HG02943 (cell line): Measurements from ENCODE around the gene BTD.

ENCODE experiments used
- ATAC-seq: cut with Tn5 transposase; IDR thresholded peaks from one replicate; pipeline ENCODE4 v1.9.1; 2021; ENCODE audit warnings: mild to moderate bottlenecking, low read depth, moderate library complexity; ENCODE audit not compliant: unreplicated experiment

The BTD gene

DNA sequence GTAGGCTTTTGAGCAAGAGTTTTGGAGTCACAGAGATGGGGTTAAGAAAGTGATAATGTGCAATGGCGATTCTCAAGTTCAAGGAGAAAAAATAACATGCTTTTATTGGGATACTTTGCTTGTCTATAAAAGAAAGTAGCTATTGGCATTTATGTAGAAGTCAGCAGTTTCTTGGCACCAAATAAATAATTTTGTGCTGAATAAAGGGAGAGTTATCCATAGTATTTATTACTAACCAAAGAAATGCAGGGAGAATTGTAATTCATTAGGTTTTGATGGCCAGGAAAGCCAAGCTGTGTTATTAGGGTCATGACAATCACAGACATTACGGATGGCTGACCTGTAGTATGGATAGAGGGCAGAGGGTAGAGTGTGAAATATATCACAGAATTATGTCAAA is 33.1 kb downstream of the BTD start:
- ATAC-seq = no peak

DNA sequence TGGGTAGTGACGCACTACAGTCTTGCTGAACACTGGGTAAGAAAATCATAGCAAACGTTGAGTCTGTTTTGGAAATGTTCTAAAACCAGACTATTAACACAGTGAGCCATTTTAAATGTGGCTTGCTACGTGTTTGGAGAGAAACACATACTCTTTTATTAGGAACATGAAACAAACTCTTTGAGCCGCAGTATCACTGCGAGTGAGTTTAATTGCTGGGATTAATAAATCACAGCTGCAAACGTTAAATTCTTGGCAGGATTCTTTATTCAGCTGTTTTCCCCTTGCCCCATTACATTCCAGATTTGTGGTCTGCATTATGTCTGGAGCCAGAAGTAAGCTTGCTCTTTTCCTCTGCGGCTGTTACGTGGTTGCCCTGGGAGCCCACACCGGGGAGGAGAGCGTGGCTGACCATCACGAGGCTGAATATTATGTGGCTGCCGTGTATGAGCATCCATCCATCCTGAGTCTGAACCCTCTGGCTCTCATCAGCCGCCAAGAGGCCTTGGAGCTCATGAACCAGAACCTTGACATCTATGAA is 33.6 kb downstream of the BTD start:
- ATAC-seq = no peak

- no peak for ATAC-seq
Observed at GRCh38 chr3:15636028-15636709, 34.6 kb downstream of the BTD start.

DNA sequence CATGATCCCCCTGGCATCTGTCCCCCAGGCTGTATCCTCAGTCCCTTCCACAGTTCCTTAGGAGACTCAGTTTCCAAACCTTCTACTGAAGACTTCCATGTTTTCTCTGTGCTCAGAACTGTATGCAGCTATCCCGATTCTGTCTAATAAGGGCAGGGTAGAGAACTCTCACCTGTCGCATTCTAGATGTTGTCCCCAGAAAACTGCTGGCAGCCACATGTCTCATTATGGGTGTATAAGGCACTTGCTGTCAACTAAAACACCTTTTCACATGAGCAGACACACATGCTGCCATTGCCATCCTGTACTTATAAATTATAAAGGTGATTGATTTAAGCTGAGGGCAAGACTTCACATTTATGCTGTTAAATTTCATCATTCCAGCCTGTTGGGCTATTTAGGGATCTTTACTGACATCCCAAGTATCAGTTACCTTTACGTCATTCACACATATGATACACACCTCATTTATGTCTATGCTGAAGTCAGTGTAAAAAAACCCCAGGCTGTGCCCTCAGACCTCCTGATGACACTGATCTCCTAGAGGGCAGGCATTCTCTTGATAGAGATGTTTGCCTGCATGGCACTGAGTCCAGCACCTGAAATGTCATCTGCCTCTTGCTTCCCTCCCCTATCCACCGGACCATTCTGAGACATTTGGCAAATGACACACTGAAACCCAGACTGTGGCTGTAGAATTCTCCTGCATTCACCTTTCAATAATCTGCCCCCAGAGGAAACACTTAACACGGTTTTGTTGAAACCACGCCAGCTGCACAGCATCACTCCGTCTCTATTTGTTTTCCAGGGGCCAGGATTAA is 35.8 kb downstream of the BTD start:
- ATAC-seq = no peak

DNA sequence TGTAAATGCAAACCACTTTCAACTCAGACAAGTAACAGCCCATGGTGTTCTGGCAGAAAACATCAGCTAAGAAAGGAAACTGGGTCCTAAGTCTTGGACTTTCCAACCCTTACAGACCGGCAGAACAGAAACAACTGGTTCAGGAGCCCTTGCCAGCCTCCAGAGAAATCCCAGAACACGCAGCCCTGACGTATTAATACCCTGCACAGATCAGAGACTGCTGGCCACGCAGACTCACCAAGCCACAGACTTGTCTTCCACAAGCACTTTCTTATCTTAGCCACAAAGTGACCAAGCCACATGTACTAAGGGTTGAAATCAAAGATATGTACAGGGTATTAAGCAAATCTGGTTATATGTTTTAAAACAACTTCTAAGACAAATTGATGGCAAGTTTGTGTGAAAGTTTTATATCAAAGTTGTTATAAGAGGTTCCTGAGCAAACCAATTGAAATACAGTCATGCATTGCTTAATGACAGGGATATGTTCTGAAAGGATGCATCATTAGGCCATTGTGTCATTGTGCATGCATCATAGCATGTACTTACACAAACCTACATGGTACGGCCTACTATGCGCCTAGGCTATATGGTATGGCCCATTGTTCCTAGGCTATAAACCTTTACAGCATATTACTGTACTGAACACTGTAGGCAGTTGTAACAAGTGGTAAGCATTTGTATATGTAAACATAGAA is 36.8 kb downstream of the BTD start:
- ATAC-seq = no peak

DNA sequence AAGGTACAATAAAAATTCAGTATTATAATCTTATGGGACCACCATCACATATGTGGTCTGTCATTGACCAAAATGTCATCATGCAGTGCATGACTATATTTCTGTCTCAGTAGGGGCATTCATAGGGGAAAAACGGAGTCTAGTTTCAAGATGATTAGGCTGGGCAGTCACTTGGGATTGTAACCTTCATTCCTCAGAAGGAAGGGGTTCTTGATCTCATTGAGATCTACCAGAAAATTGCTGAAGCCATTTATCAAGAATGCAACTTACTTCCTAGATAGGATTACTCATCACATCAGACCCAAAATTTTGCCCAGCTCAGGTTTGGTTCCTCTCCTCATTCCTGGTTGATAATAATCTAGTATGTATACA is 37.3 kb downstream of the BTD start:
- ATAC-seq = no peak

DNA sequence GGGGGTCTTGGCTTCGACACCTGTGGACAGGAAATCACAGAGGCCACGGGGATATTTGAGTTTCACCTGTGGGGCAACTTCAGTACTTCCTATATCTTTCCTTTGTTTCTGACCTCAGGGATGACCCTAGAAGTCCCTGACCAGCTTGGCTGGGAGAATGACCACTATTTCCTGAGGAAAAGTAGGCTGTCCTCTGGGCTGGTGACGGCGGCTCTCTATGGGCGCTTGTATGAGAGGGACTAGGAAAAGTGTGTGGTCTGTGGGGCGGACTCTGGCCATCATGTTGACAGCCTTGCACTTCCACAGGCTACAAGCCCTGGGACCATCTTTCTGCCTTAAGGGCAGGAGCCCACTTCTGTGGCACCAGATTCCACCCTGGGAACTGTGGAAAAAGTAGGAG is 43.7 kb downstream of the BTD start:
- no peak for ATAC-seq

DNA sequence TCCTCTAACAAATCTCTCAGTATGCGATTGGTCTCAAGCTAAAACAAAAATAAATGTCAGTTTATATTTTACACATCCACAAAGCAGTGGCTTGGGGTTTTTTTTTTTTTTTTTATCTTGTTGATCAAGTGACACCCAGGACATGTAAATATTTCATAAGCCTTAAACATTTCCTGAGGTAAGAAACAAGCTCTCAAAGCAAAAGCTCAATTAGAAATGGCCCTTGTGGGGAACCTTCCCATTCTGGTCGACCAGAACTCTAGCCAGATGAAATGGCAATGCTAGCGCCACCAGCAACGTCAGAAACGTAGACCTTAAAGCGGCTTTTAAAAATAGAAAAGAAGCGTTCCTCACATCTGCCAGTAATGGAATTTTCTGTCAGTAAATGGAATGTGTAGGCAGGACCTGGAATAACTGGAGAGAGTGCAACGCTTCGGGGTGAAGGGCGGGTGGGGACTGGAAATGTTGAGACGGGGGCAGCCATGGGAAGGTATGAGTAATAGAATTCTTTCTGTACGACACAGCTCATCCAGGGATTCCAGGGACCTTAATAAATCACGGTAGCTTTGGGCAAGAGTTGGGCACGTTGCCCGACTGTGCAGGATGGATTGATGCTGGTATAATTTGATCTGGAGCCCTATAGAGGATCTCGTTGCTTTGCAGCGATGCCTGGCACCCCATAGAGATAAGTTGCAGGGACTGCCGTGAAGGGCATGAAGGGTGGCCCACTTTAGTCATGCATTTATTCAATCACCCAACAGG is 44.4 kb downstream of the BTD start:
- ATAC-seq = no peak

GRCh38 chr3:15646851-15647511 is 45.4 kb downstream of the BTD start:
- peak; percentile 23 for ATAC-seq

DNA sequence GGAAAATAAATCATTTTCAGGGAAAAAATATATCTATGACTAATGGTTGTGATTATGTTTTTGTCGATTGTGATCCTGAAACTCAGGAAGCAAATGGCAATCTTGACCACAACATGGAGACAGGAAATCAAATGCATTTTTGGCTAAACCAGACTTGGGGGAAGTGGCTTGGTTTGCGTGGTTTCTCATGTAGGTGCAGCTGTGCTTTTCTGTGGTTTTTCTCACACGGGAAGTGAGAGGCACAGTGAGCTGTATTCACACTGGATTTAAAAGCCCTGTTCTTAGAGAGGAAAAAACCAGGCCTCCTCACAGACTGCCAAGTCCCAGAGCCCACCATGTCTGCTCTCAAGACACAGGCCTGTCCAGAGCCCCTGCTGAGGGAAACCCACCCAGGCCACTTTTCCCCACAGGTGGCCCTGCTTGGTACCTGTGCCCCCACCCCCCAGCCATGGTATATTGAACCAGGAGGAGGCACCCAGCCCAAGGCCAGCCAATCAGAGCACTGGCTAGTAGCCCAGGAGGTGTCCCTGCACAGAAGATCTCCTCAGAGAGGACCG is 46.1 kb downstream of the BTD start:
- peak; percentile 92 for ATAC-seq

GRCh38 chr3:15649341-15649740 is 47.8 kb downstream of the BTD start:
- ATAC-seq = no peak

GRCh38 chr3:15649858-15650257 is 48.3 kb downstream of the BTD start:
- no peak for ATAC-seq

DNA sequence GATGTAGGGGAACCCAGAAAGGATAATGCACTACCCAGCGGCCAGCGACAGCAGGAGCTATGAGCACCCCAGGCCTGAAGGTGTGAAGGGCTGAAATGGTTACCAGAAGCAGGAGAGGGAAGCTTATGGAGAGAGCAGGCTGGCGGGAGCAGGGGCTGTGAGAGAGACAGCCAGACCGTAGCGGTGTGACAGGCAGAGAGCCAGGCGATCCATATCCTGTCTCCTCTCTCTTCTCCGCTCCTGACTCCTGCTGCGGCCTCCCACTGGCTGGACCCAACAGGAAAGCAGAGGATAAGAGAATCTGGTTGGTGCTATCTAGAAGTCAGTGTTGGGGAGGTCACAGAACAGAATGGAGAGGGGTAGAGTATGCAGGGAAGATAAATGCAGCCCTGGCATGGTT is 49.9 kb downstream of the BTD start:
- no peak for ATAC-seq

DNA sequence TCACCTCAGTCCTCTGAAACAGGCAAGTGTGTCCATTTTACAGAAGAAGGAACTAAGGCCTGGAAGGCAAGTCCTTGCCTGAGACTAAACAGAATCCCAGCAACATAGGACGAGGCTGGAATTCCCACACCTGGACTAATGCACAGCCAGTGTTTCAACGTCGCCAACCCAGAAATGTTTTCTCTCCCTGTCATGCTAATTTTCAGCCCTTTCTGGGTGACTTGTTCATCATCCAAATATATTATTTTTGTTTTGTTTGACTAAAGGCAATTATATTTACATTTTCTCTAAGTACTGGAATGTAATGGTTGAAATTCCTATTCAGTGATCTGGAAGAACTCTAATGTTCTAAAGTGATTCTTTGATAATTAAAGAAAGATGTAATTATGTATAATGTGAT is 51.8 kb downstream of the BTD start:
- ATAC-seq = no peak

DNA sequence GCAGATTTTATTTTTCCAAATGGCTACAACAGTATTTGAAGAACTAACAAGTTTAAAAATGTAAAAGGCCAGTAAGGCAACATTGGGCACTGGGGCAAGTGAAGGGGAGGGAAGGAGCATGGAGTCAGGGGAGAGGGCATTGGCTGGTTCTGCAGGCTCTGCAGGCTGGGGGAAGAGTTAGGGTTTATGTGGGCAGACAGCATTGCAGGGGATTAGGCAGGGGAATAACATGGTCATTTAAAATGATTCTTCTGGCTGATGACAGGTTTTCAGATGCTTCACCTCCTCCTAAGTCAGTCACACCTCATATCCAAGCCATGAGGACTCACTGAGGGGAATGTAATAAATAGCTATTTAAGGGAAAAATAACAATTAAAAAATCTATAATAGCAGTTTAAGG is 52.6 kb downstream of the BTD start:
- ATAC-seq = no peak

DNA sequence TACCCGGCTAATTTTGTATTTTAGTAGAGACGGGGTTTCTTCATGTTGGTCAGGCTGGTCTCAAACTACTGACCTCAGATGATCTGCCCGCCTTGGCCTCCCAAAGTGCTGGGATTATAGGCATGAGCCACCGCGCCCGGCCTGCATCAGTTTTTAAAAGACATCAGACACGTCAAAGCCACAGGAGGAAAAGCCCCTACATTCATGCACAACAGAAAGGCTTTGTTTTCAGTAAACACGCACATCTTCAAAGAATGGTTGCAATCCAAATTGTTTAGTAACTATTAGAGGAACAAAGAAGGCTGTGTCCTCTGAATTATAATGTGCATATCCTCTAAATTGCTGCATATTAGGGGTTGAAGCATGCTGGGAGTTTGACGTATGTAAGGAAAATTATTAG is 53.3 kb downstream of the BTD start:
- ATAC-seq = no peak

GRCh38 chr3:15656342-15656741 is 54.8 kb downstream of the BTD start:
- no peak for ATAC-seq

DNA sequence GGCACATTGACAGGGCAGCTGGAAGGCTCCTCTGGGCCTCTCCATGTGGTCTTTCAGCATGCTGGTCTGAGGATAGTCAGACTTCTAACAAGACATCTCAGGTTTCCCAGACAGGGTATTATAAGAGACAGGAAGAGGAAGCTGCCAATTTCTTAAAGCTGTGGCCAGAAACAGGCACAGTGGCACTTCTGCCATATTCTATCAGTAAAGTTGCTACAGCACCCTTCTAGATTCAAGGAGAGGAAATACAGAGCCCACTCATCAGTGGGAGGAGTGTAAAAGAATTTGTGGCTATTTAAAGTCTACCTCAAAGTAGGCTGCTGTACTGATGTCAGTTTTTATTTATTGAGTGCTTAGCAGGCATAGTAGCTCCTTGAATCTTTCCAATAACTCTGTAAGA is 55.5 kb downstream of the BTD start:
- no peak for ATAC-seq

DNA sequence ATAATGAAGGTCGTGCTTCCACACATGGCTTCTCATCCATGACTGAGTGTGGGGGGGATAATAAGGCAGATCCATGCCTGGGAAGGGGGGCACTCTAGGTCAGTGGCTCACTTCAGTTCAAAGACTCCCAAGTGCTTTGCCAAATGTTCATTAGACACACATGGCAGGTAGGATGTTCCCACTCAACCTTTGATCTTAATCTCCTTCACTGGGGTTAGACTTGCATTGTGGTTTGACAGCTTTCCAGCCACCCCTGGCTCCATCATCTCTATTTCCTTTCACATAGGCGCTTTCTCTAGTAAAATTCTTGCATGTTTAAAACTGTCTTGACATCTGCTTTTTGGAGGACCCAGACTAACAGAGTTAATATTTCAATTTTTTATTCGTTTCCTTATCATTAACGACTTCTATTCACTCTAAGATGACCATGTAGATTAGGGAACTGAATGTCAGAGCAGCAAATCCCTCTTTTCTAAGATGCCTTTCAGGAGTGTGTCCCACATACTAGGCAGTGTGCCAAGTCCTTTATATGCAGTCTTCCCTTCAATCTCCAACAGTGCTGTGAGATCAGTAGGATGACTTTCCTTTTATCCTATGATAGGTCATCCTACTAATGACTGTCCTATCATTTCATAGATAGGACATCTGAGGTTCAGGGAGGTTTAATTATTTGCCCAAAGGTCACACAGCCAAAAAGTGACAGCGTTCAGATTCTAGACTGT is 57.9 kb downstream of the BTD start:
- no peak for ATAC-seq
